NOMO-1 (cell line): ENCODE measurements around the gene PCSK4.
"Not testable (repeated sequence)": the region's sequence is repeated elsewhere in the genome, so short reads cannot be mapped to it uniquely, and the experiment has no call there.

Experiments used
- DNase-seq, 2 experiments: peaks; one replicate each; lab custom pipeline; 2025; ENCODE audit not compliant: unreplicated experiment in 2 of 2; lab: John Stamatoyannopoulos, UW

The PCSK4 gene

DNA sequence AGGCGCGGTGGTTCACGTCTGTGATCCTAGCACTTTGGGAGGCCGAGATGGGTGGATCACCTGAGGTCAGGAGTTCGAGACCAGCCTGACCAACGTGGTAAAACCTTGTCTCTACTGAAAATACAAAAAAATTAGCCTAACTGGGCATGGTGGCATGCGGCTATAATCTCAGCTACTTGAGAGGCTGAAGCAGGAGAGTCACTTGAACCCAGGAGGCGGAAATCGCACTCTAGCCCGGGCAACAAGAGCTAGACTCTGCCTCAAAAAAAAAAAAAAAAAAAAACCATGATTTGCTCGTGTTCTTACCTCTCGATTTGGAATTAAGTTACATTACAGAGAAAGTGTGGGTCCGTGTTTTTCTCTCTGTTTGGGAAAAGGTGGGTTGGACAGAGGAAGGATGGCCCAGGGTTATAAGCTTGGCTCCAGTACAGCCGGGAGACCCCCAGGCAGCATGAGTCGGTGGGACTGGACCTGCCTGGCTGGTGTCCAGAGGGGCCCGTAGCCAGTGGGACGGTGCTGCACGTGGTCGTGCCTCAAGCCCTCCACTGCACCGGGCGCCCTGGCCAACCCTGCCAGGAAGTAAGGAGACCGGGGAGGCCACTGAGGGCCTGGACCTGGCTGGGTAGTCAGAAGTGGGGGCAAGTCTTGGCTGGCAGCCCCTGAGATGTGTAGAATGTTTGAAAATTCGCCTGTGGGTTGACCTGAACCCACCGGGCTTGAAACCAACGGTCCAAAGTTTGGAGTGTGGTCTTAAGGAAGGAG, 48.3 kb downstream of the PCSK4 start:
- no peak for DNase-seq

DNA sequence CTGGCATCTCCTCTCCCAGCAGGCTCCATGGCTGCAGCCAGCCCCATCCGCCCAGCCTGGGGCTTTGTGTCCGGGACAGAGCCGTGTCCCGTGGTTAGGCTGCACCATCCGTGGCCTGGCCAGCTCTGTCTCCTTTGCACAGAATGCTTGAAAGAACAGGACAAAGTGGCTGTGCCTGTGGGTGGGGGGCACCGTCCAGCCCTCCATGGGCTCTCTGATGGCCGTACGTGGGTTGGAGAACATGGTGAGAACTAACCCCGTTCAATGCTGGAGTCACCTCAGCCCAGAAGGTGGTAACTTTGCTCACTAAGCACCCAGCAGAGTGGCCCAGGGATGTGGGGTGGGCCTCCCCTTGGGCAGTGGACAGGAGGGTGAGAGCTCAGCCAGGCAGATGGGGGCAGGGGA, 49.1 kb downstream of the PCSK4 start:
- no peak for DNase-seq

DNA sequence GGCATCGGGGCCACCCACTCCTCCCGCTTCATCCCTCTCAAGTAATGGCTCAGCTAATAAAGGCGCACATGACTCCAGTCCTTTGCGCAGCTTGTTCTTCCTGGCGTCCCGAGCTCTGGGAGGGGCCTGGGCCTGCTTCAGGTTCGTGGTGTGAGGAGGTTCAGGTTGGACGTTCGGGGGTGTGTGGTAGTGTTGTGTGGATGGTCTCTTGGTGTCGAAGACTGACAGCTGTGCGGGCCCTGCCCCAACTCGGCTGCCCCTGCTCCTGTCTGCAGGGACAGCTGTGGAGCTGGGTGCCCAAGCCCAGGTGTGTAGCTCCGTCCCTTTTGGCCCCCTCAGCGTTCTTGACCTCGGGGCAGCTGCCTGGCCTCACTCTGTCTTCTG, 49.7 kb downstream of the PCSK4 start:
- no peak for DNase-seq

DNA sequence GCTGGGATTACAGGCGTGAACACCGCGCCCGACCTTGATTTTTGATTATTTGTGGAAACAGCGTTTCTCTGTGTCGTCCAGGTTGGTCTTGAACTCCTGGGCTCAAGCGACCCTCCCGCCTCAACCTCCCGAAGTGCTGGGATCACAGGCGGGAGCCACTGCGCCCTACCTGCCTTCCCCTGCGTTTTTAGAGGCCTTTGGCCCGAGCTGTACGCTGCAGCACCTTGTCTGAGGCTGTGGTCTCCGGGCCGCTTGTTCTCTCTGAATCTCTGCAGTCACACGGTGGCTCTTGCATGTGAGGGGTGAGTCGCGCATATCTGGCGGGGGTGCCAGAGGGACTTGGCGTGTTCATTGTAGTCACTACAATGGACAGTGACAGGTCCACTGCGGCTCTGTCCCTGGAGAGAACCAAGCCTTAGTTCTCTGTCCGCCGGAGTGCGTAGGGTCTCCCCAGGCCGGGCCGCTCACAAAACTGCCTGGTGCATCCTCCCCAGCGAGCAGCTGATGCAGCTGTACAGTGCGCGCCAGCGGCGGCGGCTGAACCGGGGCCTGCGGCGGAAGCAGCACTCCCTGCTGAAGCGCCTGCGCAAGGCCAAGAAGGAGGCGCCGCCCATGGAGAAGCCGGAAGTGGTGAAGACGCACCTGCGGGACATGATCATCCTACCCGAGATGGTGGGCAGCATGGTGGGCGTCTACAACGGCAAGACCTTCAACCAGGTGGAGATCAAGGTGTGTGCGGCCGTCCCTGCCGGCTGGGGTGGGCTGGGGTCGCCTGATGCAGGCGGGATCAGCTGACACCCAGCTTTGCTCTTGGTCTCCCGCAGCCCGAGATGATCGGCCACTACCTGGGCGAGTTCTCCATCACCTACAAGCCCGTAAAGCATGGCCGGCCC, 50.4 kb downstream of the PCSK4 start:
- not testable (repeated sequence) for DNase-seq

- DNase-seq, result no peak
These were observed 51.2 kb downstream of the PCSK4 start for GRCh38 chr19:1438933-1439354.

GRCh38 chr19:1438035-1438932, 51.9 kb downstream of the PCSK4 start, which contains the start of gene RPS15:
Gene RPS15 (plus strand): TSS chr19:1438396. CDS start chr19:1438426, 30 bp downstream.
- peak; percentile 87 to 93 for DNase-seq

DNA sequence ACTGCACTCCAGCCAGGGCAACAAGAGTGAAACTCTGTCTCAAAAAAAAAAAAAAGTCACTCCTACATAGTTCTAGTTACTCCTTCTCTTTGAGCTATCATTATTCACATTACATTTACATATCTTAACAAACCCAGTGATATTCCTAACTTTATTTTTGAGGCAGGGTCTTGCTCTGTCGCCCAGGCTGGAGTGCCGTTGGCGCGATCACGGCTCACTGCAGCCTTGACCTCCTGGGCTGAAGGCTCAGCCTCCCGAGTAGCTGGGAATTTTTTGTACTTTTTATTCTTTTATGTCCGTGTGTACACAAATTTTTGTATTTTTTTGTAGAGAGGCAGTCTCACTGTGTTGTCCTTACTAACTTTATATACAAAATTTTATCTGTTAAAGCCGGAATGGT, 52.5 kb downstream of the PCSK4 start:
- no peak for DNase-seq

DNA sequence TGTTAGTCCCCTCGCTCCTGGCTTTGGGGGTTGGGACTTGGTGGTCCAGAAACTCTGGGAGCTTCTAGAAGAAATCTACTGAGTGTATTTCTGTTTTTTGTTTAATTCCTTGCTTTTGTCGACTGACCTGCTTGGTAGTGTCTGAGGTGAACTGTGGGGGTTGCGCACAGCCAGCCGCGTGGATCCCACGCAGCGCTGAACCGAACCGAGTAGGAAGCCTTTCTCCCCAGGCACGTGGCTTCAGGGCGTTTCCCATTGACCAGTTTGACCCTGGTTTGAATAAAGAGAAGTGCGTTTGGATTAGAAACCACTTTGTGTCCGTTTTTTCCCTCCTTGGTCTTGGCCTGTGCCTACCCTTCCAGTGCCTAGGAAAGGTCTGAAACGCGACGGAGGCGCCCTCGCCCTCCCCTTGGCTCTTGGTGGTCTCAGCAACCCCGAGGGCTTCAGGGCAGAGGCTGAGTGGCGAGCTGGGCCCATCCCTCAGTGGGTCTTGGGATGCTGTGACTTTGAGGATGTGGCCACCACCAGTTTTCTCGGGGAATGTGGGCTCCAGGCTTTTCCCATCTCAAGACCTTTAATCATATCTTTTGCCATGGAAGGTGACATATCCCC, 54.7 kb downstream of the PCSK4 start:
- DNase-seq, result no peak

- DNase-seq, result no peak
These were observed 55.5 kb downstream of the PCSK4 start for GRCh38 chr19:1434577-1435060.

GRCh38 chr19:1434040-1434366, 56.1 kb downstream of the PCSK4 start:
- no peak for DNase-seq

GRCh38 chr19:1433119-1434039, 56.8 kb downstream of the PCSK4 start:
- no peak for DNase-seq

- no peak for DNase-seq
These were observed 57.7 kb downstream of the PCSK4 start for GRCh38 chr19:1432507-1432887.

DNA sequence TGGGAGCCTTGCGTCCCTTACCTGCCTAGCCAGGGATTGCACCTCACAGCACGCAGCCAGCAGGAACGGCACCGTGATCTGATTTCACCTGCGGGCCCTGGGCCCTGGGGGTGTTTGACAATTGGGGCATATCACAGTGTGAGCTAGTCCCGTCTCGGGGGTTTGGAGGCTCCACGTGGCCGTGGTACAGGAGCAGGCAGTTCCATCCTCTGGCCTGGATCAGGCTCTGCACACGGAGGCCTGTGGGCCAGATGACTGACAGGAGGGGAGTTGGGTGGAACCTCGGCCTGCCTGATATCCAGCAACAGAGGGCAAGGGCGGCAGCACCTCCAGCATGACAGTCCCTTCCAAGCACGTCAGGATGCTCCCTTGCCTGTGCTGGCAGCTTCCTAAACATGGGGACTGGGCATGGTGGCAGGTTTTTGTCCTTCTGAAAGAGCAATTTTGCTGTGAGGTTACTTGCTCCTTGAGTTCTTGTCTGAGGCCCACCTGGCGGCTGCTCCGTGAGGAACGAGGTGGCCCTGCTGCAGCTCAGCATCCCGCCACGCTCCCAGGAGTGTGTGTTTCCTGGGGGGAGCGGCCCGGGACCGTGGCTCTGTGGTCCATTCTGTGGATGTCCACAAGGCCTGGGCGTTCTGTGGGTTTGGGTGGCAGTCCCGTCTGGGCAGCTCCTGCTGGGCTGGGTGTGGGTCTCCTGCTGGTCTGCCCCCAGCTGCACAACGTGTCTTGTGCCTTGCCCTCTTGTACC, 58.2 kb downstream of the PCSK4 start:
- no peak for DNase-seq
